MM.1S (cell line): ENCODE results near the gene TTLL4.

ENCODE experiments used
- CTCF ChIP-seq: fragments of 300-600 bp; sonication (generic); IDR thresholded peaks from 2 replicates; pipeline ENCODE4 v1.5.1; 2016; ENCODE audit warnings: antibody characterized with exemption, low read length, mixed read lengths
- EZH2 ChIP-seq: fragments of 300-600 bp; sonication (generic); optimal IDR thresholded peaks from 2 replicates; pipeline ENCODE3; 2017; ENCODE audit warnings: low read depth, mild to moderate bottlenecking, antibody characterized with exemption, low read length, mixed read lengths

- TF ChIP-seq CTCF, result peak; percentile 51
- TF ChIP-seq EZH2, result no peak
Measured at GRCh38 chr2:218727502-218728165, 17.0 kb downstream of the TTLL4 start.
